Pons (tissue), 1 donor: Measurements from ENCODE around the gene IRX3.
"Not testable (repeated sequence)": the region's sequence is repeated elsewhere in the genome, so short reads cannot be mapped to it uniquely, and the experiment has no call there.

Source experiments
- DNase-seq: peaks from one replicate; pipeline ENCODE4 v3.0.0-alpha.2; 2016; ENCODE audit warnings: low spot score

IRX3 gene

GRCh38 chr16:54275956-54276355 is 10.6 kb downstream of the IRX3 start:
- no peak for DNase-seq

GRCh38 chr16:54273566-54273965 is 13.0 kb downstream of the IRX3 start:
- DNase-seq = no peak

GRCh38 chr16:54270711-54271110 is 15.9 kb downstream of the IRX3 start:
- no peak for DNase-seq

- DNase-seq = no peak
Measured at GRCh38 chr16:54269461-54269860, 17.1 kb downstream of the IRX3 start.

- DNase-seq = no peak
Measured at GRCh38 chr16:54268766-54269165, 17.8 kb downstream of the IRX3 start.

GRCh38 chr16:54268340-54268739 is 18.2 kb downstream of the IRX3 start:
- DNase-seq = no peak

GRCh38 chr16:54266363-54266955 is 20.1 kb downstream of the IRX3 start:
- DNase-seq = no peak

GRCh38 chr16:54265575-54266107 is 20.9 kb downstream of the IRX3 start:
- DNase-seq = no peak

- no peak for DNase-seq
Measured at GRCh38 chr16:54253118-54253517, 33.5 kb downstream of the IRX3 start.

- no peak for DNase-seq
Measured at GRCh38 chr16:54248863-54249710, 37.5 kb downstream of the IRX3 start.

GRCh38 chr16:54247705-54248104 is 38.9 kb downstream of the IRX3 start:
- not testable (repeated sequence) for DNase-seq

- DNase-seq = no peak
Measured at GRCh38 chr16:54246454-54246821, 40.1 kb downstream of the IRX3 start.

- no peak for DNase-seq
Measured at GRCh38 chr16:54245788-54246453, 40.7 kb downstream of the IRX3 start.

GRCh38 chr16:54244061-54244886 is 42.3 kb downstream of the IRX3 start:
- no peak for DNase-seq

GRCh38 chr16:54243202-54243601 is 43.4 kb downstream of the IRX3 start:
- DNase-seq = no peak

- peak; percentile 14 for DNase-seq
Measured at GRCh38 chr16:54242199-54242598, 44.4 kb downstream of the IRX3 start.

- peak; percentile 16 for DNase-seq
Measured at GRCh38 chr16:54241525-54241924, 45.1 kb downstream of the IRX3 start.

GRCh38 chr16:54240271-54241129 is 46.1 kb downstream of the IRX3 start:
- peak; percentile 12 for DNase-seq

GRCh38 chr16:54239456-54239855 is 47.1 kb downstream of the IRX3 start:
- peak; percentile 2 for DNase-seq

GRCh38 chr16:54236773-54237172 is 49.8 kb downstream of the IRX3 start:
- no peak for DNase-seq

- no peak for DNase-seq
Measured at GRCh38 chr16:54233615-54234014, 53.0 kb downstream of the IRX3 start.
